ENCODE results near the gene IL1F10.

The IL1F10 gene

DNA sequence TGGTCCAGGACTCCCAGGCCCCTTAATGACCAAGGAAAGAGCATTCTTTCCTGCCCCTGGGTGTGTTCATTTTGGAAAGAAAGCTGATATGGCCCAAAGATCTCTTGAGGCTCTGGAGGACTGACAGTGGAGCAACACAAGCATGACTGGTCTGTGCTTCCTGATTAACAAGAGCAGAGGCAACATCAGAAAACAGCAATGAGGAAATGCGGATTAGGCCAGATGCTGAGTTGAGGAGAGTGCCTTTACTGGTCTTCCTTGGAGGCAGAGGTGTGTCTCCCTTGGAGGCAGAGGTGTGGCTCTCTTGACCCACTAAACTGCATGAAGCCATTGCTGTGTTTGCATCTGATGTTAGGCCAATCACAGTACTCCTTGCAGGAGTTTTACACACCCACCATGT, 35.0 kb upstream of the IL1F10 start:
- no peak overlapping the region for H3K4me3 ChIP-seq (ENCODE audit: control insufficient read depth in 1 of 7, extremely low read depth in 1 of 7, insufficient read depth in 4 of 7, low read depth in 2 of 7, low read length in 6 of 7)
- H3K27ac ChIP-seq (ENCODE audit: insufficient read depth in 1 of 2, low read depth in 1 of 2, low read length in 2 of 2, poor library complexity in 1 of 2, severe bottlenecking in 2 of 2): no peak overlapping the region
- CTCF ChIA-PET: interaction anchor here (1.3 kb wide), 1 partner anchor 47 kb away, joined by 3 read pairs; no protein-coding TSS in a partner anchor
- no peak for DNase-seq
- no peaks in the 10 kb centered on the region for H3K9me3 ChIP-seq (ENCODE audit: control extremely low read depth in 1 of 5, control insufficient read depth in 4 of 5, insufficient read depth in 2 of 5, low read depth in 1 of 5, low read length in 4 of 5)
- no peaks in the 10 kb centered on the region for H3K4me1 ChIP-seq (ENCODE audit: control extremely low read depth in 1 of 4, control insufficient read depth in 4 of 4, insufficient read depth in 4 of 4, low read length in 3 of 4)
- H3K27me3 ChIP-seq (replicated peaks in 2 of 5; ENCODE audit: control insufficient read depth in 4 of 5, insufficient read depth in 5 of 5, low read length in 4 of 5): peaks cover 0 to 11% (median 1%) of the 10 kb centered on the region in 5 experiments
- 100% methylated on average over 1 of the region's 1 CpG for WGBS (ENCODE audit: insufficient coverage)
- no peaks in the 10 kb centered on the region for H3K36me3 ChIP-seq (ENCODE audit: control insufficient read depth in 4 of 4, insufficient read depth in 4 of 4, low read length in 3 of 4)
- POLR2A ChIA-PET: no interaction called here

DNA sequence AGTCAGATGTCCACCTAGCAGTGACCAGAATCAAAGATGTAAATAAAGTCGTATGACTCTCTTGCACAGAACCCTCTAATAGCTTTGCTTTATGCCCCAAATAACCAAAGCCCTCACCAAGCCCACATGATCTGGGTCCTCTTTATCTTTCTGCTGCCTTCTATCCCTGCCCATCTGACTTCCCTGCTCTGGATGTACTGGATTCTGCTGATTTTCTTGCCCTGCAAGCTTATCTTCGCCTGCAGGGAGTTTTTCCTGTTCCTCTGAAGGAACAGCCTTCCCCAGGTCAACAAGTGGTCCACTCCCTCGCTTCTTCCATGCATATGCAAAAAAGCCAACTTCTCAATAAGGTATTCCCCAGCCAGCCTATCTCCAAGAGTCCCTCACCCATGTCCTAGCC, 33.8 kb upstream of the IL1F10 start:
- Histone ChIP-seq H3K27me3 (replicated peaks in 2 of 5; ENCODE audit: control insufficient read depth in 4 of 5, insufficient read depth in 5 of 5, low read length in 4 of 5) (peaks cover 0 to 10% (median 0%) of the 10 kb centered on the region in 5 experiments), H3K9me3 (ENCODE audit: control extremely low read depth in 1 of 5, control insufficient read depth in 4 of 5, insufficient read depth in 2 of 5, low read depth in 1 of 5, low read length in 4 of 5) (no peaks in the 10 kb centered on the region), H3K4me1 (ENCODE audit: control extremely low read depth in 1 of 4, control insufficient read depth in 4 of 4, insufficient read depth in 4 of 4, low read length in 3 of 4) (no peaks in the 10 kb centered on the region), H3K4me3 (ENCODE audit: control insufficient read depth in 1 of 7, extremely low read depth in 1 of 7, insufficient read depth in 4 of 7, low read depth in 2 of 7, low read length in 6 of 7) (no peak overlapping the region), H3K27ac (ENCODE audit: insufficient read depth in 1 of 2, low read depth in 1 of 2, low read length in 2 of 2, poor library complexity in 1 of 2, severe bottlenecking in 2 of 2) (no peak overlapping the region), H3K36me3 (ENCODE audit: control insufficient read depth in 4 of 4, insufficient read depth in 4 of 4, low read length in 3 of 4) (no peaks in the 10 kb centered on the region)
- 100% methylated on average over 2 of the region's 3 CpGs for WGBS (ENCODE audit: insufficient coverage)
- DNase-seq: no peak
- CTCF ChIA-PET: no interaction called here
- POLR2A ChIA-PET: no interaction called here

DNA sequence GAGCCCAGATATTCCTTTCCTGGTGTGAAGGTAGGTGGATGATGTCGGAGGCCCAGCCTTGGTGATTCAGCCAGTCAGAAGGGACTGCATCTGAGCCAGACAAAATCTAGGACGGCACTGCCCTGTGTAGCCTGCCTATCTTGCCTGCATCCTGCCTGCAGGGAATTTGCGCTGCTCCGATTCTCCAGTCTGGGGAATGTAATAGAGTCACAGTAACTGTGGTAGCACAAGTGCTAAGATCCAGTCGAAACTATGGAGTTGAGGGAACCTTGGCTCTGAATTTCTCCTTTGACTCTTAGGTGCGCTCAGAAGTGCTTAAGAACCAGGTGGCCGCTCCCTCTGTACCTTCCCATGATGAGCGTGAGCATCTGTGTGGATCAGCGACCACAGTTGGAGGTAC, 31.0 kb upstream of the IL1F10 start:
- no peaks in the 10 kb centered on the region for H3K4me1 ChIP-seq (ENCODE audit: control extremely low read depth in 1 of 4, control insufficient read depth in 4 of 4, insufficient read depth in 4 of 4, low read length in 3 of 4)
- ChIA-PET CTCF (interaction anchor here (1.1 kb wide), 1 partner anchor 9 kb away, joined by 3 read pairs; no protein-coding TSS in a partner anchor), POLR2A (no interaction called here)
- no peak for DNase-seq
- H3K27ac ChIP-seq (ENCODE audit: insufficient read depth in 1 of 2, low read depth in 1 of 2, low read length in 2 of 2, poor library complexity in 1 of 2, severe bottlenecking in 2 of 2): no peak overlapping the region
- no peaks in the 10 kb centered on the region for H3K36me3 ChIP-seq (ENCODE audit: control insufficient read depth in 4 of 4, insufficient read depth in 4 of 4, low read length in 3 of 4)
- H3K9me3 ChIP-seq (ENCODE audit: control extremely low read depth in 1 of 5, control insufficient read depth in 4 of 5, insufficient read depth in 2 of 5, low read depth in 1 of 5, low read length in 4 of 5): no peaks in the 10 kb centered on the region
- peaks cover 0 to 4% (median 0%) of the 10 kb centered on the region in 5 experiments for H3K27me3 ChIP-seq (replicated peaks in 2 of 5; ENCODE audit: control insufficient read depth in 4 of 5, insufficient read depth in 5 of 5, low read length in 4 of 5)
- 98% methylated on average over 8 of the region's 9 CpGs for WGBS (ENCODE audit: insufficient coverage)
- H3K4me3 ChIP-seq (ENCODE audit: control insufficient read depth in 1 of 7, extremely low read depth in 1 of 7, insufficient read depth in 4 of 7, low read depth in 2 of 7, low read length in 6 of 7): no peak overlapping the region

DNA sequence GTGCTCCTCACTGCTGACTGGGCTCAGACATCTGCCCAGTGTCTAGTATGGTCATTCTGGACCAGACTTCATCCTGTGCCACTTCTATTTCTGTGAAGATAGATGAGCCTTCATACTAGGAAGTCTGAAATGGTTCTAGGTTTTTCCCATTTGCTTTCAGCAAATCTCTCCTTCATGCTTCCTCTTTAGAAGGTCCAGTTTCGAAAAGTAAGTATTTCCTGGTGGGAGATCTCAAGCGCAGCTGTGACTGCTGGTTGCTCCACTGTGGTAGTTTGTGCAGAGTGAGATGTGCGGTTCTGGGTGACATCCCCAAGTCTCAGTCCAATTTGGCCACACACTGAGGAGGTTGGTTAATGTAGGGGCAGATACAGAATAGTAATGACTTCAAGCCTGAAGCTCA, 29.5 kb upstream of the IL1F10 start:
- no peak overlapping the region for H3K27ac ChIP-seq (ENCODE audit: insufficient read depth in 1 of 2, low read depth in 1 of 2, low read length in 2 of 2, poor library complexity in 1 of 2, severe bottlenecking in 2 of 2)
- 80% methylated on average over 1 of the region's 3 CpGs for WGBS (ENCODE audit: insufficient coverage)
- no peaks in the 10 kb centered on the region for H3K9me3 ChIP-seq (ENCODE audit: control extremely low read depth in 1 of 5, control insufficient read depth in 4 of 5, insufficient read depth in 2 of 5, low read depth in 1 of 5, low read length in 4 of 5)
- DNase-seq: no peak
- no peak overlapping the region for H3K4me3 ChIP-seq (ENCODE audit: control insufficient read depth in 1 of 7, extremely low read depth in 1 of 7, insufficient read depth in 4 of 7, low read depth in 2 of 7, low read length in 6 of 7)
- no peaks in the 10 kb centered on the region for H3K4me1 ChIP-seq (ENCODE audit: control extremely low read depth in 1 of 4, control insufficient read depth in 4 of 4, insufficient read depth in 4 of 4, low read length in 3 of 4)
- ChIA-PET POLR2A (no interaction called here), CTCF (no interaction called here)
- peaks cover 0 to 4% (median 0%) of the 10 kb centered on the region in 5 experiments for H3K27me3 ChIP-seq (replicated peaks in 2 of 5; ENCODE audit: control insufficient read depth in 4 of 5, insufficient read depth in 5 of 5, low read length in 4 of 5)
- H3K36me3 ChIP-seq (ENCODE audit: control insufficient read depth in 4 of 4, insufficient read depth in 4 of 4, low read length in 3 of 4): no peaks in the 10 kb centered on the region

DNA sequence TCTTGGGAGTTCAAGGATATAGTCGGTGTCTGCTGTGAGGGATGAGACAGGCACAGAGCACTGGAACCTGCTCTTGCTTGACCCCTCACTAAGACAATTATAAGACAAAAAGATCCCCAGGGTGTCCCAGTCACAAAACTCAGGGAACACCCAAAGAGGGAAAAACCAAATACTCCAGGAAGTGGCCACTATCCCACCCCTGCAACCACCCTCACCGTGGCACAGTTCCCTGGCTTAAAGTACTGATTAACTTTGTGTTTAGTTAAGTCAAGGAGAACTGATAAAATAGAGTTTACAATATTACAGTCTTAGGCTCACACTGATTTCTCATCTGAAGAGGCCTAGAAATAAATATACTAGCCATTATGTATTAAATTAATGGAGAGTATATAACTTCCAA, 28.6 kb upstream of the IL1F10 start:
- DNase-seq: no peak
- WGBS (ENCODE audit: insufficient coverage): 100% methylated on average over 1 of the region's 2 CpGs
- ChIA-PET POLR2A (no interaction called here), CTCF (no interaction called here)
- Histone ChIP-seq H3K9me3 (ENCODE audit: control extremely low read depth in 1 of 5, control insufficient read depth in 4 of 5, insufficient read depth in 2 of 5, low read depth in 1 of 5, low read length in 4 of 5) (no peaks in the 10 kb centered on the region), H3K27ac (ENCODE audit: insufficient read depth in 1 of 2, low read depth in 1 of 2, low read length in 2 of 2, poor library complexity in 1 of 2, severe bottlenecking in 2 of 2) (no peak overlapping the region), H3K4me3 (ENCODE audit: control insufficient read depth in 1 of 7, extremely low read depth in 1 of 7, insufficient read depth in 4 of 7, low read depth in 2 of 7, low read length in 6 of 7) (no peak overlapping the region), H3K27me3 (replicated peaks in 2 of 5; ENCODE audit: control insufficient read depth in 4 of 5, insufficient read depth in 5 of 5, low read length in 4 of 5) (peaks cover 0 to 4% (median 0%) of the 10 kb centered on the region in 5 experiments), H3K4me1 (ENCODE audit: control extremely low read depth in 1 of 4, control insufficient read depth in 4 of 4, insufficient read depth in 4 of 4, low read length in 3 of 4) (no peaks in the 10 kb centered on the region), H3K36me3 (ENCODE audit: control insufficient read depth in 4 of 4, insufficient read depth in 4 of 4, low read length in 3 of 4) (no peaks in the 10 kb centered on the region)

DNA sequence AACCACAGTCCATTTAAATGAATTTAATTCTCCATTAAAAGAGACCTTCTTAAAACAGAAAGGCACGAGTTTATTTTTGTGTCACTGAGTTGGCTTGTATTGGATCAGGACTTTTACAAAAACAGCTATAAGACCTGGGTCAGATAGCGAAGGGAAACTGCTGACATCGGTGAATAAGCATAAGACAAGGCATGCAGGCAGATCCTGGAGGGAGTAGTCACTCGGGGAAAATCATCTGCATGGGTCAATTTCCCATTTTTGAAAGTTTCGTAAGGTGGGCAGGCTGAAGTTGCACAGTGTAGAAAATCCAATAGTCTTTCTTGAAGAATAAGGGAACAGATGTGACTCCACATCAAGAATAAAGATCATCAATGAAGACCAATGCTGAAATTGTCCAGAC, 28.1 kb upstream of the IL1F10 start:
- DNase-seq: no peak
- ChIA-PET POLR2A (no interaction called here), CTCF (no interaction called here)
- Histone ChIP-seq H3K4me1 (ENCODE audit: control extremely low read depth in 1 of 4, control insufficient read depth in 4 of 4, insufficient read depth in 4 of 4, low read length in 3 of 4) (no peaks in the 10 kb centered on the region), H3K36me3 (ENCODE audit: control insufficient read depth in 4 of 4, insufficient read depth in 4 of 4, low read length in 3 of 4) (no peaks in the 10 kb centered on the region), H3K4me3 (ENCODE audit: control insufficient read depth in 1 of 7, extremely low read depth in 1 of 7, insufficient read depth in 4 of 7, low read depth in 2 of 7, low read length in 6 of 7) (no peak overlapping the region), H3K9me3 (ENCODE audit: control extremely low read depth in 1 of 5, control insufficient read depth in 4 of 5, insufficient read depth in 2 of 5, low read depth in 1 of 5, low read length in 4 of 5) (no peaks in the 10 kb centered on the region), H3K27me3 (replicated peaks in 2 of 5; ENCODE audit: control insufficient read depth in 4 of 5, insufficient read depth in 5 of 5, low read length in 4 of 5) (peaks cover 0 to 4% (median 0%) of the 10 kb centered on the region in 5 experiments), H3K27ac (ENCODE audit: insufficient read depth in 1 of 2, low read depth in 1 of 2, low read length in 2 of 2, poor library complexity in 1 of 2, severe bottlenecking in 2 of 2) (no peak overlapping the region)
- 59% methylated on average over 5 of the region's 5 CpGs for WGBS (ENCODE audit: insufficient coverage)

DNA sequence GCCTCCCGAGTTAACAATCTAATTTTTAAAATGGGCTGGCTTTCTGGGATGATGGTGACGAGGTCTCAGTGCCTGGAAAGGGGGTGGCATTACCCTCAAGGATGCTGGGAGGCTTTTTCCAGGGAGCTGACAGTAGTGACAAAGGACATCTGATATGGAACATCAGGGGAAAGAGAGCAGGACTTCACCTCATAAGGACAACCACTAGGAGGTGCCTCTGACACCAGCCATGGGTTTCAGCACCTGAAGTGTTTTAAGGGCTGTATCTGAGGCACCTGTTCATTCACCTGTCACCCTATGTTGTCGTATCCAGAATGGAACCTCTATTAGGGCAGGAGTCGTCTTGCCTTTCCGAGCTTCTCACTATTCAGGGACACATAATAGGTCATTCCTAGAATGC, 25.9 kb upstream of the IL1F10 start:
- CTCF ChIA-PET: no interaction called here

More for the DNA sequence above, 25.9 kb upstream of the IL1F10 start:
- Histone ChIP-seq H3K27ac (ENCODE audit: insufficient read depth in 1 of 2, low read depth in 1 of 2, low read length in 2 of 2, poor library complexity in 1 of 2, severe bottlenecking in 2 of 2) (no peak overlapping the region), H3K36me3 (ENCODE audit: control insufficient read depth in 4 of 4, insufficient read depth in 4 of 4, low read length in 3 of 4) (no peaks in the 10 kb centered on the region), H3K4me3 (ENCODE audit: control insufficient read depth in 1 of 7, extremely low read depth in 1 of 7, insufficient read depth in 4 of 7, low read depth in 2 of 7, low read length in 6 of 7) (no peak overlapping the region), H3K4me1 (ENCODE audit: control extremely low read depth in 1 of 4, control insufficient read depth in 4 of 4, insufficient read depth in 4 of 4, low read length in 3 of 4) (no peaks in the 10 kb centered on the region), H3K27me3 (replicated peaks in 2 of 5; ENCODE audit: control insufficient read depth in 4 of 5, insufficient read depth in 5 of 5, low read length in 4 of 5) (no peaks in the 10 kb centered on the region), H3K9me3 (ENCODE audit: control extremely low read depth in 1 of 5, control insufficient read depth in 4 of 5, insufficient read depth in 2 of 5, low read depth in 1 of 5, low read length in 4 of 5) (no peaks in the 10 kb centered on the region)
- DNase-seq: no peak
- 100% methylated on average over 5 of the region's 5 CpGs for WGBS (ENCODE audit: insufficient coverage)
- POLR2A ChIA-PET: no interaction called here
